SH-SY5Y (cell line): ENCODE measurements around the gene JMJD4.

Experiments
- GATA2 ChIP-seq: IDR thresholded peaks from 2 replicates; pipeline ENCODE4 v1.6.1; 2011; ENCODE audit warnings: mild to moderate bottlenecking, low read depth, low read length
- GATA3 ChIP-seq: IDR thresholded peaks from 2 replicates; pipeline ENCODE4 v1.6.1; 2011; ENCODE audit warnings: low read depth, mild to moderate bottlenecking, low read length, moderate library complexity

JMJD4 gene

DNA sequence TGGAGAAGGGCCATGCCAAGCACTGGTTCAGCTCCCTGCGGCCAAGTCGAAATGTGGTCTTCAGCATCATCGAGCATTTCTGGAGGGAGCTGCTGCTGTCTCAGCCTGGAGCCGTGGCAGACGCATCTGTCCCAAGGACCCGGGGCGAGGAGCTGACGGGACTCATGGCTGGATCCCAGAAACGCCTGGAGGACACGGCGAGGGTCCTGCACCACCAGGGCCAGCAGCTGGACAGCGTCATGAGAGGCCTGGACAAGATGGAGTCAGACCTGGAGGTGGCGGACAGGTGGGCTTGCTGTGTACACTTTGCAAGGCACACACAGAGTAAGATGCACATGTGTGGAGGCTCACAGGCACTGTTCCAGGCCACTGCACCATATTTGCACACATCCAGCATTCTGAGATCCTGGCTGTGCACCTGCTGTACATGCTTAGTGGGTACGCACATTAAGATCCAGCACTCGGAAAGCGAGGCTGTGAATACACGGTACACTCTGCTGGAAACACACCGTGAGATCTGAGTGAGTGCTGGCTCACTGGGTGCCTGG is 12.9 kb upstream of the JMJD4 start:
- no peak for TF ChIP-seq GATA2
- TF ChIP-seq GATA3, result no peak

DNA sequence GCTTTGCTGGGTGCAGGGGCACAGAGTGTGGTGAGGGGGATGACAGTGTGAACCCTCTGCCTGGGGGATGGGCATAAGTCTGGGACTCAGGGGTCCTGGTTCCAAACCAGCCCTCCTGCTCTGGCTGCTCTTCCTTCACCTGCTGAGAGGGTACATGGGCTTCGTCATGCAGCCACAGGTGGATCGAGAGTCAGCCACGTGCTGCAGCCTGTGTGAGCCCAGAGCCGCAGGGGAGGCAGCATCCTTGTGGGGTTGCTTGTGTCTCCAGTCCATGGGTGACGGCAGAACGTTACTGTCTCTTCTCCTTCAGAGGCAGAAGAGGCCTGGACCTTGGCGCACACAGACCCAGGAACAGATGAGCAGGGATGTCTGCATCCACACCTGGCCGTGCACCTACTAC is 12.3 kb upstream of the JMJD4 start:
- TF ChIP-seq GATA2 (no peak), GATA3 (no peak)

DNA sequence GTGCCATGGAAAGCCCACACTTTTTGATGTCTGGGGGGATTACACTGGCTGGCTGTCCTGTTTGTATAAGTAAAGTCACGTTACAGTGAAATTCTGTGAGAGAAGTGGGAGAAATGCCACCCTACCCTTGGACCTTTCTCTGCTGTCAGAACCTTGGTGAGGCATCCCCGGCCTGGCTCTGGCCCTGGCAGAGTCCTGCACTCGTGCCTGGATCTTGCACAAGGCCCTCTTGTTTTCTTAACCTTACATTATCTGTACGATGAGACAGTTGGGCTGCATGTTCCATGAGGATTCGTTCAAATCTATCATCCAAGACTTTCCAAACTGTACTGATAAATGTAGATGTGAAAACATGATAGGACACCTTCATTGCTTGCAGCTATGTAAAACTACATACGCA is 11.6 kb upstream of the JMJD4 start:
- no peak for TF ChIP-seq GATA3
- no peak for TF ChIP-seq GATA2

DNA sequence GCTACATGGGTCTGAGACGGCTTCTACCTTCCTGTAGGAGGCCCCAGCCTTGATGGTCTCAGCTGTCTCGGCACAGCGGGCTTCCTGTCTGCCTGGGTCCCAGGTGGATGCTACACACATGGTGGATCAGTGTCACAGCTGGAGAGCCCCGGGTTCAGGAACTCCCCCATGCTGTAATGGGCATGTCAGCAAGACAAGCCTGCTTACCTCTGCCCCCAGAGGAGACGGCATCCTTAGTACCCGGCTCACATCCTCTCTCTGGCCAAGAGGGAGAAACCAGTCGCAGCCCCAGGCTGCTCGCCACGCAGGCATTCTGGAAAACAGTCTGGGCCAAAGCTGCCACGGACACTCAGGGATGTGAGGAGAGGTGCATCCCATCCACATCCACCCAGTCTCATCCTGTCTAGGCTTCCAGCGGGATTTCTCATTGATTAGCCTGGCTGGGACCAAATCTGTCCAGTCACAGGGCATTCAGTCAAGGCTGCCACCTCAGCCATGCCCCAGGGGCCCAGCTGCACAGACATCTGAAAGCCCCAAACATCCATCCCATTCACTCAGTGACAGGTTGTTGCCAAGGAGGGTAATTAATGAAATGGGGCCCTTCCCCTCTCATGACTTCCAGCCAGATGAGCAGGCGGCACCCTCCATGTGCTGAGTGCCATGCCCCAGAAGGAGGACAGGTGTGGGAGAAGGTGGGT is 10.6 kb upstream of the JMJD4 start:
- TF ChIP-seq GATA3 (no peak), GATA2 (no peak)

DNA sequence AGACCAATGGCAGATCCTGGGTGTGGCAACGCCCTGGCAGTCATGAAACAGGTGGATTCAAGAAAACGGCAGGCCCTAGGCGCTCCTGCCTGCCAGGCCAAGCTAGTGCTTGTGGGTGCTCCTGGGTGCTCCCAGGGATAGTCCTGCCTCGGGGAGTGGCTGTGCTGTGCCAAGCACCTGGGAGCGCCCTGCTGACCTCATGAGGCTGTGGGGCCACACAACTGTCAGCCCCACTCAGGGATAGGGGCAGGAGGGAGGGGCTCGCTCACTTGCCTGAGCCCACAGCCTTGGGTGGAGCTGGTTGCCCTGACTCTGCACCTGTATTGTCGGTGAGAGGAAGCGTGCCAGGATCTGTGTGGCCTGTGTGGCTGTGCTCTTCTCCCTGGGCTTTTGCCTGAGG is 9.6 kb upstream of the JMJD4 start:
- TF ChIP-seq GATA2 (no peak), GATA3 (no peak)

DNA sequence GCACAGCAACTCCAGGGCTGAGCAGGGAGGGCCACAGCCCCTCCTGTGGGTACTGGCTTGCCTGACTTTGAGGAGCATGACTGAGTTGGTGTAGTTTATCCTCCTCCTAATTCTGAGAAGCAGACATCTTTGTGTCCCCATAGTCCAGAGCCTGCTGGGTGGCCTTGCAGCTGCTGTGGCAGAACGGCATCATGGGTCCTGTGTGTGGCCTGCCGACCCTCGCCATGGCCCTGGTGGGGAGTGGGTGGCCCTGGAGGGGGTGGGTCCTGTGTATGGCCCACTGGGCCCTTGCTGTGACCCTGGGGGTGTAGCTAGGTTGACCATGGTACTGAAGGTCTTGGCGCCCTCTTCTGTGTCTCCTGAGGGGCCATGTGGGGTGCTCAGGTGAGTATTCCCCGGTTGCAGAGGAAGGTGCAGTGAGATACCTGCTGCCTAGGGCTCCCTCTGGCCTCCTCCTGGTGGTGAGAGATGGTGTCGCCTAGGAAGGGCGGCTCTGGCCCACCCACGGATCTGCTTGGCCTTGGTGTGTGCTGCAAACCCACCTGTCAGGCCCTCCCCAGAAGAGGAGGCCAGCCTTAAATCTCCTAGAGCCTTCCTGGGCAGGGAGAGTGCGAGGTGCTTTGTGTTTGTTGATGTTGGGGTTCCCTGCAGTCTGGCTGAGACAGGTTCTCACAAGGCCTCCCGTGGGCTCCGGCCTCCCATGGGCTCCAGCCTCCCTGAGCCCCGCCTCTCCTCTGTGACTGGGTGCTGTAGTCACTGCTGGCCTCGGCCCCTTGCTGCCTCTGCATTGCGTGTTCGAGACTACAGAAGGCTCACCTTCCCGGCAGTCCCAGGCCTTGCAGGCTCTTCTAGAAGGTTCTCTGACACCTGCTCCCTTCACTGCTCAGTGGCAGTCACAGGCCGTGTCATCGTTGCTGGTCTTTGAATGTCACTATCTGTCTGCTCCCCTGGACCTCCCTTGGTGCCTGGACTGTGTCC is 7.9 kb upstream of the JMJD4 start:
- TF ChIP-seq GATA2, result no peak
- TF ChIP-seq GATA3, result no peak

DNA sequence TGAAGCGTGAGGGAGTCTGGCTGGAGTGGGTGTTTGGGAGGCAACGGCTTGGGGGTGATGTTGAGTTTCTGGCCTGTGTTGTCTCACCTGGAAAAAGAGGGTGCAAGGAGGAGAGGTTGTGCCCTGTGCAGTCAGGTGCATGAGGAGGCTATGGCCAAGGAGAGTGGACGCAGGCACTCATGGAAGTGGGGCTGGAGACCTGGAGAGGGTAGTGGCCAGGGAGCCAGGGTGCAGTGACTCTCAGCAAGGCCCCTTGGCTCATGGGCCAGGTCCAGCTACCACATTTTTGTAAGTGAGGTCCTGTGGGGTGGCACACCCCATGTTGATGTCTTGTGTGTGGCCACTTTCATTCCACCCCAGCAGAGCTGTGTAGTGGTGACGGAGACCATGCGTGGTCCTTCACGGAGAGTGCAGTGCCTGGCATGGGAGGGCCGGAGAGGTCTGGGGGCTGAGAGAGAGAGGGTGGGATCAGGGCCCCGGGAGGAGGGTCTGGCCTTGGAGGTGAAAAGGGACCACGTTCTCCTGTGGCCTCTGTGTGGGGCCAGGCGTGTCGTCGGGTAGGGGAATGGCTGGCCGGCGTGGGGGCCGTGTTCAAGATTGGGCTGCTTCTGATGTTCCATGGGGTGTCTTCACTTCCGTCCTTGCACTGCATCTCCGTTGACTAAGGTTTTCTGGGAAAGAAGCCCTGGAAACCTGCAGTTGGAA is 6.2 kb upstream of the JMJD4 start:
- TF ChIP-seq GATA3 (no peak), GATA2 (no peak)

DNA sequence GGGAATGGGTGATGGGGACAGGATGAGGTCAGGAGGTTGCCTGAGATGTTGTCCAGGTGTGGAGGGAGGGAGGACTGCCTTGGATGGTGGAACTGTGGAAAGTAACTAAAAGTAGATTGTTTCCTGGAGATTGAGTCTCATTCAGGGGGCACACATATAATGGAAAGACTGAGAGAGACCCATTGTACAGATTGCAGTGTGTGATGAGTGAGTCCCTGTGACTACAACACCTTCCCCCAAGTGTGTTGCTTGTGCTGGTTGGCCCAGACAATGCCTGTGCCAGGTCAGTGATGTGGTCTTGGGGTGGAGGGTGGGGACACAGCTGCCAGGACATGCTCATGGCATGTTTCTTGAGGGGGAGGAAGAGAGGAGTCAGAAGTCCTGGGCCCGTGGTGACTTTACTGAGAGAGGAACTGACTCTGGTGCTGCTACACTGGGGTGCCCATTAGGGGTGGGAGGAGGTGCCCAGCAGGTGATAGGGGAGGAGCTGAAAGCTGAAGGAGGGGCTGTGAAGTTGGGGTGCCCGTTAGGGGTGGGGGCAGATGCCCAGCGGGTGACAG is 5.4 kb upstream of the JMJD4 start:
- TF ChIP-seq GATA3, result no peak
- no peak for TF ChIP-seq GATA2

DNA sequence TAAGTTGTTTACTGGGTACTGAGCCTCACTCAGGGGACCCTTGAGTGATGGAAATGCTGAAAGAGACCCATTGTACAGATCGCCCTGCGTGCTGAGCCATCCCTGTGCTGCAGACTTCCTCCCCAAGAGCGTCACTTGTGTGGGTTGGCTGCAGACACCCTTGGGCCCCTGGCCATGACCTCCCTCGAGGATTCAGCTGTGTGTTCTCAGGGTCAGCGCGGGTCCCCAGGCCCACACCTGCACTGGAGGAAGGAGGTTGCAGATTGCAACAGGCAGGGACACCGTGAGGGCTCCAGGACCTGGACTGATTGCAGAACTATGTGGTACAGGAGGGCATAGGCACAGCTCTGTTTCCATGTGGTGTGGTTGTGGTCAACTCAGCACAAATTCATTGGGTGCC is 4.5 kb upstream of the JMJD4 start:
- TF ChIP-seq GATA2 (no peak), GATA3 (no peak)

DNA sequence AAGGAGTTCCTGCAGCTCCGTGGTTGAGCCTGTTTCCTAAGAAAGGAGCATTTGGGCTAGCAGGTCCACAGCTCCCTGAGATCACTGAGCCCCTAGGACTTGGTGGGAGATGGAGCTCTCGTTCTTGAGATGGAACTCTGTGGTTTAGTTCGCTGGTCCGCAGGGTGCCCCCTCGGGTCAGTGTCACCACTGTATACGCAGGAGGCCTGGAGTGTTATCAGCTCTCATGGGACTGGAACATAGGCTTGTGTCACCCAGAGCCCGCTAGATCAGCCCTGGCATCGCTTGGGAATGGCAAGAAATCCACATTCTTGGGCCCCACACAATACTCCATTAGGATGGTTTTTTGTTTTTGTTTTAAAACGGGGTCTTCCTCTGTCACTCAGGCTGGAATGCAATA is 3.7 kb upstream of the JMJD4 start:
- TF ChIP-seq GATA3, result no peak

DNA sequence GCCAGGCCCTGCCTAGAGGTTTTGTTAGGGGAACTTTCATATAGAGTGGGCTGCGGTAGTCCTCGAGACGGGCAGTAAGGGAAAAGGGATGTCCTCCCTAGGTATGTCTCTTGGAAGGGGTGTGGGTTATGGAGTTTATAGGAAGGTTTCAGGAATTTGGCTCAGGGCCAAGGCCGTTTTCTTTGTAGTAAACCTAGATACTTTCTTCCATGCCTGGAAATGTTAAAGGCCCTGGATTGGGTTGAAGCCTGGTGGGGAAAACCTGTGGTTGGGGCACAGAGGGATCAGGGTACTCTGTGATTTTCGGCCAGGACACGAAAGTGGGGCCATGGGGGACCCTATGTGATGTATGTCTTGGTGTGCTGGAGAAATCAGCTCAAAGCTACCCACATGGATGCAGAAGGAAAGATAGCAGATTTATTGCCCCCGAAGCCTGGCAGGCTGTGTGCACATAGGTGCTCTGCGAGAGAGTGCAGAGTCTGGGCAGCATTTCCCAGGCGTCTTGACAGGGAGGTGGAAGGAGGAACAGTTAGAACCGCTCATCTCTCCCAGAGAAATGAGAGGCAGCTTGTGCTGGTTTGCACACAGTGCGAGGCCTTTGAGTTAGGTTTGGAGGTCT is 1.8 kb upstream of the JMJD4 start:
- TF ChIP-seq GATA2 (no peak), GATA3 (no peak)

DNA sequence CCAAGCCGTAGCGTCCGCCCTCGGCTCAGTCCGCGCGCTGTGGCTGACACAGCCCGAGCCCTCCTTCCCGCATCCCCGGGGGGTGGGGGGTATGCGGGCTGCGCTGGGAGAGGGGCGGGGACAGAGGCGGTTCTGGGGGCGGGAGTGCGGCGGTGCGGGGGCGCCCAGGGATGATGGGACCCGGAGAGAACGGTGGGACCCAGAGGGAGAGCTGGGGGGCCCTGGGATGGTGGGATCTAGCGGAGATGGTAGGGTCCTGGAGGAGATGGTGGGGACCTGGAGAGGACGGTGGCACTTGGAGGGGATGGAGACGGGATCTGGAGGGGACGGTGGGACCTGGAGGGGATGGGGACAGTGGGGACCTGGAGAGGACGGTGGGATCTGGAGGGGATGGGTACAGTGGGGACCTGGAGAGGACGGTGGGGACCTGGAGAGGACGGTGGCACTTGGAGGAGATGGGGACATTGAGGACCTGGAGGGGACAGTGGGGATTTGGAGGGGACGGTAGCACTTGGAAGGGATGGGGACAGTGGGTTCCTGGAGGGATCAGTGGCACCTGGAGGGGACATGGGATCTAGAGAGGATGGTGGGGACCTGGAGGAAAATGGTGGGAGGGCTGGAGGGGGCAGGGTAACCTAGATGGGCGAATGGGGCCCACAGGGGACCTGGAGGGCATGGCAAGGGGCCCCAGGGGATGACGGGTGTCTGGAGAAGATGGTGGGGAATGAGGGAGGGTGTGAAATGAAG is 610 bp upstream of the JMJD4 start:
- TF ChIP-seq GATA2 (no peak), GATA3 (no peak)

DNA sequence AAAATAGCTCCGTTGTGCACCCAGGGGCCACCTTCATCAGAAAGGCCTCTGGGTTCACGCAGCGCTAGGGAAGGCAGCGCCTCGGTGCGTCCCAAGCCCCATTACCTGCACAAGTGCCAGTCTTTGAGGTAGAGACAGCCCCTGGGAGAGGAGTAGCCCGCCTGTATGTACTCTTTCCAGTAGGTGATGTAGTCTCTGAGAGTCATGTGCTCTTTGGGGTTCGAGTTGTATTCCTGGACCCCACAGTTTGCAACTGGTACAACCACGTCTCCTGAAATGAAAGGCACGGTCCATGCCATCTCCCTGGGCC is 601 bp downstream of the JMJD4 start:
- TF ChIP-seq GATA3 (no peak), GATA2 (no peak)
